HepG2 (cell line): ENCODE data around the gene SFPQ.

Experiments used
- CBX5 ChIP-seq: sonication (generic); formaldehyde crosslinking; IDR thresholded peaks from 2 replicates; pipeline ENCODE4 v1.4.0; 2020; ENCODE audit warnings: missing genetic modification reagents, borderline replicate concordance
- EZH2 ChIP-seq: conservative IDR thresholded peaks from 2 replicates; pipeline ENCODE4 v1.6.1; 2012; ENCODE audit warnings: mild to moderate bottlenecking, low read depth, low read length, moderate library complexity
- FLYWCH1 ChIP-seq: sonication (generic); formaldehyde crosslinking; IDR thresholded peaks from 2 replicates; pipeline ENCODE4 v1.8.1; 2023; ENCODE audit warnings: mild to moderate bottlenecking, missing genetic modification reagents
- GABPB1 ChIP-seq: IDR thresholded peaks from 2 replicates; pipeline ENCODE4 v1.6.1; 2016; ENCODE audit warnings: mild to moderate bottlenecking, missing genetic modification reagents, moderate library complexity, missing compliant biosample characterization
- NCOA1 ChIP-seq: sonication (generic); formaldehyde crosslinking; IDR thresholded peaks from 2 replicates; pipeline ENCODE4 v1.9.0; 2021; ENCODE audit warnings: missing genetic modification reagents
- POLR2A ChIP-seq, 2 experiments: IDR thresholded peaks; 2 replicates each; pipeline ENCODE4 v1.6.1; 2011; ENCODE audit warnings: low read depth in 2 of 2, low read length in 2 of 2, mild to moderate bottlenecking in 1 of 2, moderate library complexity in 1 of 2; ENCODE audit not compliant: insufficient read depth in 1 of 2
- TRIM24 ChIP-seq: sonication (generic); formaldehyde crosslinking; IDR thresholded peaks from 2 replicates; pipeline ENCODE4 v1.8.0; 2022; ENCODE audit warnings: mild to moderate bottlenecking, missing genetic modification reagents
- ZIK1 ChIP-seq: sonication (generic); formaldehyde crosslinking; IDR thresholded peaks from 2 replicates; pipeline ENCODE4 v1.5.0; 2020; ENCODE audit warnings: mild to moderate bottlenecking, low read depth, missing genetic modification reagents, borderline replicate concordance
- ZSCAN29 ChIP-seq: sonication (generic); formaldehyde crosslinking; conservative IDR thresholded peaks from 2 replicates; pipeline ENCODE4 v1.4.0; 2020; ENCODE audit warnings: mild to moderate bottlenecking, missing genetic modification reagents

GRCh38 chr1:35201631-35202030 lies 8.7 kb upstream of the SFPQ start:
- TF ChIP-seq TRIM24 (CRISPR knock-in tag) (no peak), POLR2A (IDR thresholded peaks at IDR 0.05; ENCODE audit: insufficient read depth in 1 of 2, low read depth in 2 of 2, low read length in 2 of 2) (no peak), GABPB1 (CRISPR knock-in tag) (no peak), EZH2 (no peak), ZSCAN29 (CRISPR knock-in tag) (no peak), FLYWCH1 (CRISPR knock-in tag) (no peak), CBX5 (CRISPR knock-in tag) (no peak), ZIK1 (CRISPR knock-in tag) (no peak), NCOA1 (CRISPR knock-in tag) (no peak)
